ENCODE results near the gene RPL38. TPM values are rescaled to one million over a fixed set of nuclear protein-coding genes. Genes with fewer than 3 reads are reported as not detected.

RPL38 gene
- total and polyA plus RNA-seq, 2 experiments from 2014 or later, result 286 to 5,312 TPM

GRCh38 chr17:74241431-74241830 is 38.0 kb downstream of the RPL38 start:
- Mint-ChIP-seq H3K4me3 (no peak overlapping the region), H3K27me3 (ENCODE audit: insufficient read depth, low read depth, poor library complexity) (peaks cover 20% of the 10 kb centered on the region)
- ATAC-seq, result no peak

More at GRCh38 chr17:74241431-74241830, 38.0 kb downstream of the RPL38 start:
- Histone ChIP-seq H3K36me3 (ENCODE audit: insufficient read depth) (no peaks in the 10 kb centered on the region), H3K4me3 (no peak overlapping the region), H3K27me3 (ENCODE audit: insufficient read depth) (no peaks in the 10 kb centered on the region), H3K79me2 (replicated peaks; ENCODE audit: insufficient read depth) (no peaks in the 10 kb centered on the region), H3K9me2 (ENCODE audit: insufficient read depth) (no peaks in the 10 kb centered on the region), H3K4me2 (no peak overlapping the region), H3F3A (replicated peaks; ENCODE audit: low read depth) (0 out of 2 replicates have a peak, but pooled peaks cover 4% of the 10 kb centered on the region), H4K20me1 (replicated peaks; ENCODE audit: insufficient read depth) (no peaks in the 10 kb centered on the region), H3K4me1 (ENCODE audit: insufficient read depth) (peaks cover 12% of the 10 kb centered on the region), H2AFZ (no peak overlapping the region), H3K27ac (ENCODE audit: low read depth) (no peak overlapping the region)
- H3K9me3 Mint-ChIP-seq, result peaks cover 11% of the 10 kb centered on the region
- DNase-seq (ENCODE audit: low spot score), result no peak
- H3K36me3 Mint-ChIP-seq (ENCODE audit: low read depth), result peaks cover 7% of the 10 kb centered on the region
- H3K27ac Mint-ChIP-seq, result no peak overlapping the region
- TF ChIP-seq ZNF331 (CRISPR knock-in tag; IDR thresholded peaks at IDR 0.05; ENCODE audit: low read depth), result no peak
- TF ChIP-seq, protein P1, sequence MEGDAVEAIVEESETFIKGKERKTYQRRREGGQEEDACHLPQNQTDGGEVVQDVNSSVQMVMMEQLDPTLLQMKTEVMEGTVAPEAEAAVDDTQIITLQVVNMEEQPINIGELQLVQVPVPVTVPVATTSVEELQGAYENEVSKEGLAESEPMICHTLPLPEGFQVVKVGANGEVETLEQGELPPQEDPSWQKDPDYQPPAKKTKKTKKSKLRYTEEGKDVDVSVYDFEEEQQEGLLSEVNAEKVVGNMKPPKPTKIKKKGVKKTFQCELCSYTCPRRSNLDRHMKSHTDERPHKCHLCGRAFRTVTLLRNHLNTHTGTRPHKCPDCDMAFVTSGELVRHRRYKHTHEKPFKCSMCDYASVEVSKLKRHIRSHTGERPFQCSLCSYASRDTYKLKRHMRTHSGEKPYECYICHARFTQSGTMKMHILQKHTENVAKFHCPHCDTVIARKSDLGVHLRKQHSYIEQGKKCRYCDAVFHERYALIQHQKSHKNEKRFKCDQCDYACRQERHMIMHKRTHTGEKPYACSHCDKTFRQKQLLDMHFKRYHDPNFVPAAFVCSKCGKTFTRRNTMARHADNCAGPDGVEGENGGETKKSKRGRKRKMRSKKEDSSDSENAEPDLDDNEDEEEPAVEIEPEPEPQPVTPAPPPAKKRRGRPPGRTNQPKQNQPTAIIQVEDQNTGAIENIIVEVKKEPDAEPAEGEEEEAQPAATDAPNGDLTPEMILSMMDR (conservative IDR thresholded peaks at IDR 0.05; ENCODE audit: low read depth in 2 of 2), result no peak
- TF ChIP-seq STAT1 (IDR thresholded peaks at IDR 0.05; ENCODE audit: unreplicated experiment), result no peak
- no peak for TF ChIP-seq JUNB (IDR thresholded peaks at IDR 0.05; ENCODE audit: unreplicated experiment)
- TF ChIP-seq, protein P2, sequence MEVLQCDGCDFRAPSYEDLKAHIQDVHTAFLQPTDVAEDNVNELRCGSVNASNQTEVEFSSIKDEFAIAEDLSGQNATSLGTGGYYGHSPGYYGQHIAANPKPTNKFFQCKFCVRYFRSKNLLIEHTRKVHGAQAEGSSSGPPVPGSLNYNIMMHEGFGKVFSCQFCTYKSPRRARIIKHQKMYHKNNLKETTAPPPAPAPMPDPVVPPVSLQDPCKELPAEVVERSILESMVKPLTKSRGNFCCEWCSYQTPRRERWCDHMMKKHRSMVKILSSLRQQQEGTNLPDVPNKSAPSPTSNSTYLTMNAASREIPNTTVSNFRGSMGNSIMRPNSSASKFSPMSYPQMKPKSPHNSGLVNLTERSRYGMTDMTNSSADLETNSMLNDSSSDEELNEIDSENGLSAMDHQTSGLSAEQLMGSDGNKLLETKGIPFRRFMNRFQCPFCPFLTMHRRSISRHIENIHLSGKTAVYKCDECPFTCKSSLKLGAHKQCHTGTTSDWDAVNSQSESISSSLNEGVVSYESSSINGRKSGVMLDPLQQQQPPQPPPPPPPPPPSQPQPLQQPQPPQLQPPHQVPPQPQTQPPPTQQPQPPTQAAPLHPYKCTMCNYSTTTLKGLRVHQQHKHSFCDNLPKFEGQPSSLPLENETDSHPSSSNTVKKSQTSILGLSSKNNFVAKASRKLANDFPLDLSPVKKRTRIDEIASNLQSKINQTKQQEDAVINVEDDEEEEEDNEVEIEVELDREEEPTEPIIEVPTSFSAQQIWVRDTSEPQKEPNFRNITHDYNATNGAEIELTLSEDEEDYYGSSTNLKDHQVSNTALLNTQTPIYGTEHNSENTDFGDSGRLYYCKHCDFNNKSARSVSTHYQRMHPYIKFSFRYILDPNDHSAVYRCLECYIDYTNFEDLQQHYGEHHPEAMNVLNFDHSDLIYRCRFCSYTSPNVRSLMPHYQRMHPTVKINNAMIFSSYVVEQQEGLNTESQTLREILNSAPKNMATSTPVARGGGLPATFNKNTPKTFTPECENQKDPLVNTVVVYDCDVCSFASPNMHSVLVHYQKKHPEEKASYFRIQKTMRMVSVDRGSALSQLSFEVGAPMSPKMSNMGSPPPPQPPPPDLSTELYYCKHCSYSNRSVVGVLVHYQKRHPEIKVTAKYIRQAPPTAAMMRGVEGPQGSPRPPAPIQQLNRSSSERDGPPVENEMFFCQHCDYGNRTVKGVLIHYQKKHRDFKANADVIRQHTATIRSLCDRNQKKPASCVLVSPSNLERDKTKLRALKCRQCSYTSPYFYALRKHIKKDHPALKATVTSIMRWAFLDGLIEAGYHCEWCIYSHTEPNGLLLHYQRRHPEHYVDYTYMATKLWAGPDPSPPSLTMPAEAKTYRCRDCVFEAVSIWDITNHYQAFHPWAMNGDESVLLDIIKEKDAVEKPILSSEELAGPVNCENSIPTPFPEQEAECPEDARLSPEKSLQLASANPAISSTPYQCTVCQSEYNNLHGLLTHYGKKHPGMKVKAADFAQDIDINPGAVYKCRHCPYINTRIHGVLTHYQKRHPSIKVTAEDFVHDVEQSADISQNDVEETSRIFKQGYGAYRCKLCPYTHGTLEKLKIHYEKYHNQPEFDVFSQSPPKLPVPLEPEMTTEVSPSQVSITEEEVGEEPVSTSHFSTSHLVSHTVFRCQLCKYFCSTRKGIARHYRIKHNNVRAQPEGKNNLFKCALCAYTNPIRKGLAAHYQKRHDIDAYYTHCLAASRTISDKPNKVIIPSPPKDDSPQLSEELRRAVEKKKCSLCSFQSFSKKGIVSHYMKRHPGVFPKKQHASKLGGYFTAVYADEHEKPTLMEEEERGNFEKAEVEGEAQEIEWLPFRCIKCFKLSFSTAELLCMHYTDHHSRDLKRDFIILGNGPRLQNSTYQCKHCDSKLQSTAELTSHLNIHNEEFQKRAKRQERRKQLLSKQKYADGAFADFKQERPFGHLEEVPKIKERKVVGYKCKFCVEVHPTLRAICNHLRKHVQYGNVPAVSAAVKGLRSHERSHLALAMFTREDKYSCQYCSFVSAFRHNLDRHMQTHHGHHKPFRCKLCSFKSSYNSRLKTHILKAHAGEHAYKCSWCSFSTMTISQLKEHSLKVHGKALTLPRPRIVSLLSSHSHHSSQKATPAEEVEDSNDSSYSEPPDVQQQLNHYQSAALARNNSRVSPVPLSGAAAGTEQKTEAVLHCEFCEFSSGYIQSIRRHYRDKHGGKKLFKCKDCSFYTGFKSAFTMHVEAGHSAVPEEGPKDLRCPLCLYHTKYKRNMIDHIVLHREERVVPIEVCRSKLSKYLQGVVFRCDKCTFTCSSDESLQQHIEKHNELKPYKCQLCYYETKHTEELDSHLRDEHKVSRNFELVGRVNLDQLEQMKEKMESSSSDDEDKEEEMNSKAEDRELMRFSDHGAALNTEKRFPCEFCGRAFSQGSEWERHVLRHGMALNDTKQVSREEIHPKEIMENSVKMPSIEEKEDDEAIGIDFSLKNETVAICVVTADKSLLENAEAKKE (CRISPR knock-in tag; IDR thresholded peaks at IDR 0.05), result no peak
- TF ChIP-seq EZH2 (IDR thresholded peaks at IDR 0.05; ENCODE audit: low read depth, unreplicated experiment), result no peak
- TF ChIP-seq POLR2AphosphoS5 (IDR thresholded peaks at IDR 0.05; ENCODE audit: low read depth), result no peak
- TF ChIP-seq, protein P3, sequence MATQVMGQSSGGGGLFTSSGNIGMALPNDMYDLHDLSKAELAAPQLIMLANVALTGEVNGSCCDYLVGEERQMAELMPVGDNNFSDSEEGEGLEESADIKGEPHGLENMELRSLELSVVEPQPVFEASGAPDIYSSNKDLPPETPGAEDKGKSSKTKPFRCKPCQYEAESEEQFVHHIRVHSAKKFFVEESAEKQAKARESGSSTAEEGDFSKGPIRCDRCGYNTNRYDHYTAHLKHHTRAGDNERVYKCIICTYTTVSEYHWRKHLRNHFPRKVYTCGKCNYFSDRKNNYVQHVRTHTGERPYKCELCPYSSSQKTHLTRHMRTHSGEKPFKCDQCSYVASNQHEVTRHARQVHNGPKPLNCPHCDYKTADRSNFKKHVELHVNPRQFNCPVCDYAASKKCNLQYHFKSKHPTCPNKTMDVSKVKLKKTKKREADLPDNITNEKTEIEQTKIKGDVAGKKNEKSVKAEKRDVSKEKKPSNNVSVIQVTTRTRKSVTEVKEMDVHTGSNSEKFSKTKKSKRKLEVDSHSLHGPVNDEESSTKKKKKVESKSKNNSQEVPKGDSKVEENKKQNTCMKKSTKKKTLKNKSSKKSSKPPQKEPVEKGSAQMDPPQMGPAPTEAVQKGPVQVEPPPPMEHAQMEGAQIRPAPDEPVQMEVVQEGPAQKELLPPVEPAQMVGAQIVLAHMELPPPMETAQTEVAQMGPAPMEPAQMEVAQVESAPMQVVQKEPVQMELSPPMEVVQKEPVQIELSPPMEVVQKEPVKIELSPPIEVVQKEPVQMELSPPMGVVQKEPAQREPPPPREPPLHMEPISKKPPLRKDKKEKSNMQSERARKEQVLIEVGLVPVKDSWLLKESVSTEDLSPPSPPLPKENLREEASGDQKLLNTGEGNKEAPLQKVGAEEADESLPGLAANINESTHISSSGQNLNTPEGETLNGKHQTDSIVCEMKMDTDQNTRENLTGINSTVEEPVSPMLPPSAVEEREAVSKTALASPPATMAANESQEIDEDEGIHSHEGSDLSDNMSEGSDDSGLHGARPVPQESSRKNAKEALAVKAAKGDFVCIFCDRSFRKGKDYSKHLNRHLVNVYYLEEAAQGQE (IDR thresholded peaks at IDR 0.05; ENCODE audit: unreplicated experiment), result no peak
- no peak for TF ChIP-seq NANOG (IDR thresholded peaks at IDR 0.05; ENCODE audit: borderline replicate concordance)
- TF ChIP-seq EZH2phosphoT487 (IDR thresholded peaks at IDR 0.05; ENCODE audit: unreplicated experiment), result no peak
- TF ChIP-seq ZNF114 (CRISPR knock-in tag; IDR thresholded peaks at IDR 0.05), result no peak
- no peak for TF ChIP-seq CREB1 (CRISPR knock-in tag; IDR thresholded peaks at IDR 0.05; ENCODE audit: low read depth)
- H3K4me1 Mint-ChIP-seq, result peaks cover 33% of the 10 kb centered on the region

Measured in GM23338 (cell line).